ENCODE results near the gene CNTNAP2. TPM values are rescaled to one million over a fixed set of nuclear protein-coding genes. Genes with fewer than 3 reads are reported as not detected.
"Not testable (repeated sequence)": the region's sequence is repeated elsewhere in the genome, so short reads cannot be mapped to it uniquely, and the experiment has no call there.

The CNTNAP2 gene
- total RNA-seq, 1 experiment from 2014 or later = 64.5 TPM

DNA sequence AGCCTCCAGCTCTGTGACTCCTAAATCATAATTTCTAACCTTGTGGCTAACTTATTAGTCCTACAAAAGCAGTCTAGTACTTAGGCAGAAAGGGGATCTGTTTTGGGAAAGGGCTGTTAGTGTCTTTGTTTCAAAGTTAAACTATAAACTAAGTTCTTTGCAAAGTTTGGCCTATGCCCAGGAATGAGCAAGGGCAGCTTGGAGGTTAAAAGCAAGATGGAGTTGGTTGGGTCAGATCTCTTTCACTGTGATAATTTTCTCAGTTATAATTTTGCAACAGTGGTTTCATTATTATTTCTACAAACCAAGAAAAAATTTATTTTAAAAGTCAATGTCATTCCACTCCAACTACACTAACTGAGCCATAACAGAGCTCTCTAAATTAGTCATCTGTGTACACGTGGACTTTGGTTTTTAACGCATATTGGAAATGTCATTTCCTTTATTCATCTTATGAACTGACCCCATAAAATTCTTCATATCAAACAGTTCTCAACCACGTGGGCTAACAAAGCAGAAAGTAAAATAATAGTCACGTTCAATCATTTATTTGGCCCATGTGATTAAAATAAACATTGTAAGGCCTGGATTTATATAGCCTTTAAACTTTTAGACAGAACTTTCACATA lies 2330.7 kb downstream of the CNTNAP2 start:
- Mint-ChIP-seq H3K27ac (no peak overlapping the region), H3K36me3 (ENCODE audit: insufficient read depth in 1 of 3, low read depth in 3 of 3) (peaks cover 8 to 23% (median 10%) of the 10 kb centered on the region in 3 experiments; a peak in 6 of 7 replicates), H3K4me3 (no peak overlapping the region), H3K4me1 (peaks cover 5 to 6% of the 10 kb centered on the region in 2 experiments), H3K9me3 (peaks cover 19 to 27% of the 10 kb centered on the region in 2 experiments), H3K27me3 (ENCODE audit: low read depth) (peaks cover 2% of the 10 kb centered on the region)
- Histone ChIP-seq H4K91ac (ENCODE audit: insufficient read length, low read depth, low read length) (no peak overlapping the region), H4K8ac (replicated peaks; ENCODE audit: insufficient read length, low read depth, low read length) (no peak overlapping the region), H2BK15ac (ENCODE audit: low read depth, low read length) (no peak overlapping the region), H2AFZ (ENCODE audit: low read length) (no peak overlapping the region), H3K9ac (ENCODE audit: extremely low read depth, insufficient read length, low read length) (no peak overlapping the region), H3K56ac (ENCODE audit: insufficient read length, low read depth, low read length) (no peak overlapping the region), H3K23me2 (ENCODE audit: insufficient read length, low read depth, low read length, poor library complexity, severe bottlenecking) (no peaks in the 10 kb centered on the region), H2BK5ac (ENCODE audit: insufficient read length, low read length) (no peak overlapping the region), H3K79me2 (ENCODE audit: insufficient read depth, low read length) (no peaks in the 10 kb centered on the region), H2BK120ac (ENCODE audit: low read depth, low read length, poor library complexity, severe bottlenecking) (no peak overlapping the region), H3T11ph (ENCODE audit: low read length) (no peak overlapping the region), H2BK20ac (ENCODE audit: low read depth, low read length, poor library complexity, severe bottlenecking) (no peak overlapping the region), H3K79me1 (ENCODE audit: insufficient read depth, low read depth, low read length, poor library complexity, severe bottlenecking) (no peaks in the 10 kb centered on the region), H3K23ac (ENCODE audit: insufficient read length, low read depth, low read length) (no peak overlapping the region), H3K9me3 (ENCODE audit: control insufficient read depth, low read depth, low read length) (peaks cover 8% of the 10 kb centered on the region), H3K4ac (ENCODE audit: low read depth, low read length) (no peak overlapping the region), H3K27me3 (ENCODE audit: insufficient read depth, low read length) (no peaks in the 10 kb centered on the region), H4K20me1 (ENCODE audit: control insufficient read depth, insufficient read depth, insufficient read length) (no peaks in the 10 kb centered on the region), H3K4me1 (ENCODE audit: insufficient read depth, low read length) (no peaks in the 10 kb centered on the region), H2AK5ac (ENCODE audit: insufficient read length, low read length) (no peak overlapping the region), H2BK12ac (ENCODE audit: insufficient read length, low read depth, low read length) (no peak overlapping the region), H4K5ac (ENCODE audit: insufficient read length, low read depth, low read length) (no peak overlapping the region), H3K18ac (ENCODE audit: insufficient read length, low read depth, low read length) (no peak overlapping the region), H3K27ac (ENCODE audit: insufficient read length, low read depth, low read length) (no peak overlapping the region), H3K4me2 (ENCODE audit: insufficient read depth, insufficient read length, low read length) (no peak overlapping the region), H3K14ac (ENCODE audit: insufficient read depth, low read length) (no peak overlapping the region)
- no peak for DNase-seq
- TF ChIP-seq, protein P1, sequence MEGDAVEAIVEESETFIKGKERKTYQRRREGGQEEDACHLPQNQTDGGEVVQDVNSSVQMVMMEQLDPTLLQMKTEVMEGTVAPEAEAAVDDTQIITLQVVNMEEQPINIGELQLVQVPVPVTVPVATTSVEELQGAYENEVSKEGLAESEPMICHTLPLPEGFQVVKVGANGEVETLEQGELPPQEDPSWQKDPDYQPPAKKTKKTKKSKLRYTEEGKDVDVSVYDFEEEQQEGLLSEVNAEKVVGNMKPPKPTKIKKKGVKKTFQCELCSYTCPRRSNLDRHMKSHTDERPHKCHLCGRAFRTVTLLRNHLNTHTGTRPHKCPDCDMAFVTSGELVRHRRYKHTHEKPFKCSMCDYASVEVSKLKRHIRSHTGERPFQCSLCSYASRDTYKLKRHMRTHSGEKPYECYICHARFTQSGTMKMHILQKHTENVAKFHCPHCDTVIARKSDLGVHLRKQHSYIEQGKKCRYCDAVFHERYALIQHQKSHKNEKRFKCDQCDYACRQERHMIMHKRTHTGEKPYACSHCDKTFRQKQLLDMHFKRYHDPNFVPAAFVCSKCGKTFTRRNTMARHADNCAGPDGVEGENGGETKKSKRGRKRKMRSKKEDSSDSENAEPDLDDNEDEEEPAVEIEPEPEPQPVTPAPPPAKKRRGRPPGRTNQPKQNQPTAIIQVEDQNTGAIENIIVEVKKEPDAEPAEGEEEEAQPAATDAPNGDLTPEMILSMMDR (conservative IDR thresholded peaks at IDR 0.05) = no peak
- no CpG with 5 or more reads among the region's 4 CpGs for WGBS (ENCODE audit: extremely low coverage, insufficient read length, low lambda C conversion rate)

DNA sequence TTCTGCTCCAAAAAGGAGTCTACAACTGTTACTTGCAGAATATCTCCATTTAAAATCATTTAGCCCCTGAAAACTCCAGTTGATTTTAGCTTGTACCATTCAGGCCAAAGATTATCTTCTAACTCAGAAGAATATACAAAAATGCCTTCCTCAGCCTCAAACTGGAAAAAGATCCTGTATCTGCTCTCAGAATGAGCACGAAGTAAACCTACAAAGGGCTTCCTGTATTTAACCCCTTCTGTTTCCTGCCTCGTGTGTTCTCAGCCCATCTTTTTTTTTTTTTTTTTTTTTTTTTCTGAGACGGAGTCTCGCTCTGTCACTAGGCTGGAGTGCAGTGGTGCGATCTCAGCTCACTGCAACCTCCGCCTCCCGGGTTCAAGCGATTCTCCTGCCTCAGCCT lies 2334.9 kb downstream of the CNTNAP2 start:
- H3K27ac Mint-ChIP-seq; H3K4ac ChIP-seq (ENCODE audit: low read depth, low read length); H3T11ph ChIP-seq (ENCODE audit: low read length); H4K20me1 ChIP-seq (ENCODE audit: control insufficient read depth, insufficient read depth, insufficient read length); H3K27me3 ChIP-seq (ENCODE audit: insufficient read depth, low read length); H2BK20ac ChIP-seq (ENCODE audit: low read depth, low read length, poor library complexity, severe bottlenecking); H3K4me3 Mint-ChIP-seq; H3K79me1 ChIP-seq (ENCODE audit: insufficient read depth, low read depth, low read length, poor library complexity, severe bottlenecking); H2BK120ac ChIP-seq (ENCODE audit: low read depth, low read length, poor library complexity, severe bottlenecking); H3K9ac ChIP-seq (ENCODE audit: extremely low read depth, insufficient read length, low read length); H3K36me3 Mint-ChIP-seq (ENCODE audit: insufficient read depth in 1 of 3, low read depth in 3 of 3); H2AK5ac ChIP-seq (ENCODE audit: insufficient read length, low read length); H3K56ac ChIP-seq (ENCODE audit: insufficient read length, low read depth, low read length); H3K27ac ChIP-seq (ENCODE audit: insufficient read length, low read depth, low read length); H3K23ac ChIP-seq (ENCODE audit: insufficient read length, low read depth, low read length); H4K5ac ChIP-seq (ENCODE audit: insufficient read length, low read depth, low read length); H3K9me3 Mint-ChIP-seq; H3K9me3 ChIP-seq (ENCODE audit: control insufficient read depth, low read depth, low read length); H3K4me2 ChIP-seq (ENCODE audit: insufficient read depth, insufficient read length, low read length); H2BK15ac ChIP-seq (ENCODE audit: low read depth, low read length); H3K4me1 ChIP-seq (ENCODE audit: insufficient read depth, low read length); DNase-seq; H3K14ac ChIP-seq (ENCODE audit: insufficient read depth, low read length); H3K27me3 Mint-ChIP-seq (ENCODE audit: low read depth); H3K18ac ChIP-seq (ENCODE audit: insufficient read length, low read depth, low read length); H4K91ac ChIP-seq (ENCODE audit: insufficient read length, low read depth, low read length); H4K8ac ChIP-seq (replicated peaks; ENCODE audit: insufficient read length, low read depth, low read length); H3K79me2 ChIP-seq (ENCODE audit: insufficient read depth, low read length); H2BK5ac ChIP-seq (ENCODE audit: insufficient read length, low read length); H2BK12ac ChIP-seq (ENCODE audit: insufficient read length, low read depth, low read length); H3K23me2 ChIP-seq (ENCODE audit: insufficient read length, low read depth, low read length, poor library complexity, severe bottlenecking); H2AFZ ChIP-seq (ENCODE audit: low read length): not testable (repeated sequence)
- peaks cover 9 to 10% of the 10 kb centered on the region in 2 experiments for H3K4me1 Mint-ChIP-seq
- no CpG with 5 or more reads among the region's 8 CpGs for WGBS (ENCODE audit: extremely low coverage, insufficient read length, low lambda C conversion rate)
